RCC 7860 (cell line): Measurements from ENCODE around the gene RIMKLA.
A peak's percentile ranks its signal among the peaks of the same experiment; 100 is the strongest.

Experiments used
- DNase-seq: peaks from one replicate; pipeline ENCODE4 v3.0.0-alpha.2; 2015; ENCODE audit warnings: low spot score
- FAIRE-seq: peaks from 2 replicates; lab custom pipeline; 2012; peaks lifted over from hg19 to GRCh38; lab: Jason Lieb, UNC

RIMKLA gene

GRCh38 chr1:42424201-42424600, 43.6 kb downstream of the RIMKLA start:
- FAIRE-seq (no peak), DNase-seq (no peak)

GRCh38 chr1:42427240-42427639, 46.6 kb downstream of the RIMKLA start:
- FAIRE-seq: no peak
- no peak for DNase-seq

GRCh38 chr1:42429603-42430002, 49.0 kb downstream of the RIMKLA start:
- no peak for FAIRE-seq
- no peak for DNase-seq

- FAIRE-seq (no peak), DNase-seq (no peak)
These were observed 49.9 kb downstream of the RIMKLA start for GRCh38 chr1:42430286-42431135.

- no peak for FAIRE-seq
- DNase-seq: no peak
These were observed 50.9 kb downstream of the RIMKLA start for GRCh38 chr1:42431514-42431913.

GRCh38 chr1:42432714-42433113, 52.1 kb downstream of the RIMKLA start:
- FAIRE-seq: no peak
- DNase-seq: no peak

- no peak for FAIRE-seq
- DNase-seq: no peak
These were observed 52.8 kb downstream of the RIMKLA start for GRCh38 chr1:42433369-42433768.

- no peak for DNase-seq
- FAIRE-seq: no peak
These were observed 53.7 kb downstream of the RIMKLA start for GRCh38 chr1:42434340-42434739.

GRCh38 chr1:42439940-42440339, 59.3 kb downstream of the RIMKLA start:
- FAIRE-seq: peak; percentile 80
- peak; percentile 60 for DNase-seq

- no peak for FAIRE-seq
- DNase-seq: no peak
These were observed 62.1 kb downstream of the RIMKLA start for GRCh38 chr1:42442662-42443061.

- FAIRE-seq (no peak), DNase-seq (no peak)
These were observed 68.7 kb downstream of the RIMKLA start for GRCh38 chr1:42449256-42449655.

GRCh38 chr1:42450061-42450460, 69.5 kb downstream of the RIMKLA start:
- DNase-seq: no peak
- FAIRE-seq: no peak

GRCh38 chr1:42453386-42453785, 72.8 kb downstream of the RIMKLA start:
- FAIRE-seq (peak; percentile 30), DNase-seq (peak; percentile 44)

- DNase-seq (peak; percentile 71), FAIRE-seq (peak; percentile 4)
These were observed 73.8 kb downstream of the RIMKLA start for GRCh38 chr1:42454403-42454802.

- DNase-seq (peak; percentile 60), FAIRE-seq (no peak)
These were observed 75.6 kb downstream of the RIMKLA start, which contains the start of the genes PPCS and ZMYND12 for GRCh38 chr1:42456010-42456753. PPCS (plus strand) TSS chr1:42456543; CDS start chr1:42456566, 23 bp downstream. ZMYND12 (minus strand) TSS chr1:42456022; CDS start chr1:42455997, 25 bp downstream.

GRCh38 chr1:42456754-42457089, 76.1 kb downstream of the RIMKLA start:
- DNase-seq (peak; percentile 26), FAIRE-seq (no peak)

GRCh38 chr1:42461196-42461595, 80.6 kb downstream of the RIMKLA start:
- FAIRE-seq: no peak
- no peak for DNase-seq

GRCh38 chr1:42462828-42463763, 82.5 kb downstream of the RIMKLA start, which contains the start of gene CCDC30:
CCDC30 (plus strand) TSS chr1:42463286; CDS start chr1:42480552, 17,266 bp downstream.
- peak; percentile 66 for FAIRE-seq
- DNase-seq: peak; percentile 85

- no peak for DNase-seq
- no peak for FAIRE-seq
These were observed 83.3 kb downstream of the RIMKLA start for GRCh38 chr1:42463921-42464320.

- no peak for DNase-seq
- FAIRE-seq: no peak
These were observed 85.4 kb downstream of the RIMKLA start for GRCh38 chr1:42466030-42466429.

GRCh38 chr1:42469727-42470126, 89.1 kb downstream of the RIMKLA start:
- FAIRE-seq (no peak), DNase-seq (no peak)
